HCT116 (cell line): ENCODE data around the gene BST1.

Experiments used
- CTCF ChIP-seq, 3 experiments: fragments of 200-600 bp in 1 of 3; sonication (generic) in 1 of 3; IDR thresholded peaks in 2 of 3; conservative IDR thresholded peaks in 1 of 3; 2 replicates each; pipeline ENCODE4 v1.5.1; 2012 to 2017; ENCODE audit warnings: low read depth in 2 of 3, low read length in 2 of 3, antibody characterized with exemption in 1 of 3, borderline replicate concordance in 1 of 3, control low read depth in 1 of 3, mild to moderate bottlenecking in 1 of 3, mixed read lengths in 1 of 3, mixed run types in 1 of 3, moderate library complexity in 1 of 3; ENCODE audit not compliant: insufficient read depth in 1 of 3
- FOSL1 ChIP-seq: IDR thresholded peaks from 2 replicates; pipeline ENCODE4 v1.6.1; 2012; ENCODE audit warnings: low read depth
- POLR2A ChIP-seq: IDR thresholded peaks from 2 replicates; pipeline ENCODE4 v1.7.0; 2011; ENCODE audit warnings: borderline replicate concordance; ENCODE audit not compliant: insufficient read depth, insufficient read length; ENCODE audit errors: extremely low read depth
- RAD21 ChIP-seq: IDR thresholded peaks from 2 replicates; pipeline ENCODE4 v1.6.1; 2012; ENCODE audit warnings: low read depth, mild to moderate bottlenecking
- SRF ChIP-seq: IDR thresholded peaks from 2 replicates; pipeline ENCODE4 v1.6.1; 2012; ENCODE audit warnings: low read depth

DNA sequence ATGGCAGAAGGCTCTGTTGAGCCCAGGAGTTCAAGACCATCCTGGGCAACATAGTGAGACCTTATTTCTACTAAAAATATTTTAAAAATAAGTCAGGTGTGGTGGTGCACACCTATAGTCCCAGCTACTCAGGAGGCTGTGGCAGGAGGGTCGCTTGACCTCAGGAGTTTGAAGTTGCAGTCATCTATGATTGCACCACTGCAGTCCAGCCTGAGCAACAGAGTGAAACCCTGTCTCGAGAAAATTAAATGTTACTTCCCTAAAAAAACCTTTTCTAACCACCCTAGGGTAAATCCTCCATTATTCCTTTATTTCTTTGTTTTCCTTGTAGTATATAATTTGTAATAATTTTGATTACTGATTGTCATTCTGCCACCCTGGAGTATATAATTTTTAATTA, 13.3 kb upstream of the BST1 start:
- no peak for TF ChIP-seq RAD21
- no peak for TF ChIP-seq CTCF (IDR thresholded peaks at IDR 0.05 in 2 of 3, conservative IDR thresholded peaks at IDR 0.05 in 1 of 3; ENCODE audit: borderline replicate concordance in 1 of 3, insufficient read depth in 1 of 3, low read depth in 2 of 3, low read length in 2 of 3)
- TF ChIP-seq SRF = no peak
- TF ChIP-seq POLR2A = no peak
- TF ChIP-seq FOSL1 = no peak
